ENCODE measurements around the gene THAP7. TPM values are rescaled to one million over a fixed set of nuclear protein-coding genes. Genes with fewer than 3 reads are reported as not detected.
A peak's percentile ranks its signal among the peaks of the same experiment; 100 is the strongest.

The THAP7 gene
- total and polyA plus RNA-seq, 2 of the 13 experiments (the other 11 are each of a cell fraction or from before 2014, with no cell fraction given): 13.0 to 25.5 TPM

GRCh38 chr22:20952544-20953341, 49.2 kb downstream of the THAP7 start (continued):
- TF ChIP-seq ZFP62 (CRISPR knock-in tag; IDR thresholded peaks at IDR 0.05) (no peak), JUND (CRISPR knock-in tag; IDR thresholded peaks at IDR 0.05) (no peak), ZNF101 (CRISPR knock-in tag; IDR thresholded peaks at IDR 0.05; ENCODE audit: borderline replicate concordance, low read depth) (no peak), ZSCAN31 (CRISPR knock-in tag; IDR thresholded peaks at IDR 0.05; ENCODE audit: low read depth) (peak; percentile 39; the same call in 1 of the 2 replicates), ZMYM3 (CRISPR knock-in tag; IDR thresholded peaks at IDR 0.05) (peak; percentile 59), ZMYM2 (CRISPR knock-in tag; IDR thresholded peaks at IDR 0.05) (no peak), MLX (CRISPR knock-in tag; IDR thresholded peaks at IDR 0.05) (0 out of 2 replicates have a peak, but pooled peaks have one; percentile 40), NFKB2 (CRISPR knock-in tag; IDR thresholded peaks at IDR 0.05; ENCODE audit: borderline replicate concordance) (no peak), MLXIP (CRISPR knock-in tag; IDR thresholded peaks at IDR 0.05; ENCODE audit: borderline replicate concordance) (no peak), ZBTB42 (CRISPR knock-in tag; IDR thresholded peaks at IDR 0.05) (0 out of 2 replicates have a peak, but pooled peaks have one; percentile 34), GMEB2 (CRISPR knock-in tag; IDR thresholded peaks at IDR 0.05; ENCODE audit: low read depth) (no peak), ZNF562 (CRISPR knock-in tag; IDR thresholded peaks at IDR 0.05; ENCODE audit: borderline replicate concordance) (no peak), ZNF230 (CRISPR knock-in tag; IDR thresholded peaks at IDR 0.05) (0 out of 2 replicates have a peak, but pooled peaks have one; percentile 1), EED (CRISPR knock-in tag; IDR thresholded peaks at IDR 0.05) (no peak), ZNF512B (CRISPR knock-in tag; IDR thresholded peaks at IDR 0.05; ENCODE audit: borderline replicate concordance) (peak; percentile 63; the same call in 1 of the 2 replicates), FOXK1 (CRISPR knock-in tag; IDR thresholded peaks at IDR 0.05; ENCODE audit: borderline replicate concordance, low read depth) (peak; percentile 52; the same call in 1 of the 2 replicates), PCBP1 (IDR thresholded peaks at IDR 0.05; ENCODE audit: borderline replicate concordance, low read depth, low read length) (no peak), PITX1 (CRISPR knock-in tag; IDR thresholded peaks at IDR 0.05) (0 out of 2 replicates have a peak, but pooled peaks have one; percentile 34), ZFP41 (CRISPR knock-in tag; IDR thresholded peaks at IDR 0.05; ENCODE audit: borderline replicate concordance) (no peak), ZNF367 (CRISPR knock-in tag; IDR thresholded peaks at IDR 0.05; ENCODE audit: borderline replicate concordance) (no peak), ZNF510 (CRISPR knock-in tag; IDR thresholded peaks at IDR 0.05; ENCODE audit: low read depth) (no peak), POLR2A (IDR thresholded peaks at IDR 0.05; ENCODE audit: insufficient read depth in 1 of 2, low read depth in 2 of 2, low read length in 2 of 2) (peak in 1 of 2 experiments; percentile 43; a peak in 2 of 4 replicates)
